H9 (cell line): Measurements from ENCODE around the gene NECTIN4. TPM values are rescaled to one million over a fixed set of nuclear protein-coding genes. Genes with fewer than 3 reads are reported as not detected.
A peak's percentile ranks its signal among the peaks of the same experiment; 100 is the strongest.

Experiments
- DNase-seq: peaks from one replicate; pipeline ENCODE4 v3.0.0-alpha.2; 2017
- H2AFZ ChIP-seq: one replicate; pipeline ENCODE4 v1.6.1; 2013; ENCODE audit warnings: mild to moderate bottlenecking, low read length, control low read depth, moderate library complexity
- H2AK5ac ChIP-seq: 2 replicates; pipeline ENCODE4 v1.6.1; 2013; ENCODE audit warnings: low read length, control low read depth, mixed read lengths; ENCODE audit not compliant: insufficient read length
- H2BK120ac ChIP-seq: one replicate; pipeline ENCODE4 v1.6.1; 2013; ENCODE audit warnings: low read depth, mild to moderate bottlenecking, low read length, control low read depth, inconsistent platforms; ENCODE audit not compliant: poor library complexity, severe bottlenecking
- H2BK12ac ChIP-seq: 2 replicates; pipeline ENCODE4 v1.6.1; 2013; ENCODE audit warnings: low read length, control low read depth, mixed read lengths, low read depth; ENCODE audit not compliant: insufficient read length
- H2BK15ac ChIP-seq: 2 replicates; pipeline ENCODE4 v1.6.1; 2013; ENCODE audit warnings: low read depth, low read length, control low read depth
- H2BK20ac ChIP-seq: one replicate; pipeline ENCODE4 v1.6.1; 2013; ENCODE audit warnings: low read depth, mild to moderate bottlenecking, low read length, control low read depth, inconsistent platforms; ENCODE audit not compliant: poor library complexity, severe bottlenecking
- H2BK5ac ChIP-seq: 2 replicates; pipeline ENCODE4 v1.6.1; 2013; ENCODE audit warnings: low read length, control low read depth, mixed read lengths; ENCODE audit not compliant: insufficient read length
- H3K14ac ChIP-seq: 2 replicates; pipeline ENCODE4 v1.6.1; 2013; ENCODE audit warnings: low read length, control low read depth; ENCODE audit not compliant: insufficient read depth
- H3K18ac ChIP-seq: 2 replicates; pipeline ENCODE4 v1.6.1; 2013; ENCODE audit warnings: low read depth, mild to moderate bottlenecking, mixed read lengths, low read length, control low read depth; ENCODE audit not compliant: insufficient read length
- H3K23ac ChIP-seq: 2 replicates; pipeline ENCODE4 v1.6.1; 2013; ENCODE audit warnings: low read length, control low read depth, mixed read lengths, low read depth; ENCODE audit not compliant: insufficient read length
- H3K23me2 ChIP-seq: 2 replicates; pipeline ENCODE4 v1.6.1; 2013; ENCODE audit warnings: low read depth, mild to moderate bottlenecking, mixed read lengths, low read length, control low read depth; ENCODE audit not compliant: insufficient read length, poor library complexity, severe bottlenecking
- H3K27ac ChIP-seq: 2 replicates; pipeline ENCODE4 v1.5.1; 2013; ENCODE audit warnings: low read length, control low read depth, mixed read lengths, low read depth; ENCODE audit not compliant: insufficient read length
- H3K27me3 ChIP-seq: 2 replicates; pipeline ENCODE4 v1.6.1; 2013; ENCODE audit warnings: low read length, control low read depth, inconsistent platforms; ENCODE audit not compliant: insufficient read depth
- H3K4ac ChIP-seq: 2 replicates; pipeline ENCODE4 v1.6.1; 2013; ENCODE audit warnings: low read depth, mild to moderate bottlenecking, control low read depth, inconsistent platforms, low read length, moderate library complexity
- H3K4me1 ChIP-seq: 2 replicates; pipeline ENCODE4 v1.6.1; 2013; ENCODE audit warnings: low read length, control low read depth, inconsistent platforms; ENCODE audit not compliant: insufficient read depth
- H3K4me2 ChIP-seq: 2 replicates; pipeline ENCODE4 v1.6.1; 2013; ENCODE audit warnings: low read length, control low read depth, mixed read lengths; ENCODE audit not compliant: insufficient read length, insufficient read depth
- H3K56ac ChIP-seq: 2 replicates; pipeline ENCODE4 v1.6.1; 2013; ENCODE audit warnings: low read depth, mild to moderate bottlenecking, mixed read lengths, low read length, control low read depth; ENCODE audit not compliant: insufficient read length
- H3K79me1 ChIP-seq: 2 replicates; pipeline ENCODE4 v1.6.1; 2013; ENCODE audit warnings: low read depth, mild to moderate bottlenecking, moderate library complexity, low read length, control low read depth, inconsistent platforms; ENCODE audit not compliant: insufficient read depth, poor library complexity, severe bottlenecking
- H3K79me2 ChIP-seq: 2 replicates; pipeline ENCODE4 v1.6.1; 2013; ENCODE audit warnings: low read length, control low read depth, inconsistent platforms; ENCODE audit not compliant: insufficient read depth
- H3K9ac ChIP-seq: 2 replicates; pipeline ENCODE4 v1.6.1; 2013; ENCODE audit warnings: low read length, control low read depth, mixed read lengths; ENCODE audit not compliant: insufficient read length; ENCODE audit errors: extremely low read depth
- H3K9me3 ChIP-seq: one replicate; pipeline ENCODE4 v1.6.1; 2013; ENCODE audit warnings: low read depth, low read length, inconsistent platforms; ENCODE audit not compliant: control insufficient read depth
- H3T11ph ChIP-seq: one replicate; pipeline ENCODE4 v1.6.1; 2013; ENCODE audit warnings: mild to moderate bottlenecking, low read length, control low read depth, inconsistent platforms
- H4K20me1 ChIP-seq: one replicate; pipeline ENCODE4 v1.6.1; 2013; ENCODE audit not compliant: control insufficient read depth, insufficient read length, insufficient read depth
- H4K5ac ChIP-seq: 2 replicates; pipeline ENCODE4 v1.6.1; 2013; ENCODE audit warnings: low read depth, mild to moderate bottlenecking, mixed read lengths, low read length, control low read depth; ENCODE audit not compliant: insufficient read length
- H4K8ac ChIP-seq: replicated peaks from 2 replicates; pipeline ENCODE4 v1.6.1; 2013; ENCODE audit warnings: low read length, control low read depth, mixed read lengths, low read depth; ENCODE audit not compliant: insufficient read length
- H4K91ac ChIP-seq: 2 replicates; pipeline ENCODE4 v1.6.1; 2013; ENCODE audit warnings: low read depth, mild to moderate bottlenecking, moderate library complexity, mixed read lengths, low read length, control low read depth; ENCODE audit not compliant: insufficient read length
- H3K27ac Mint-ChIP-seq, 3 experiments: 2 replicates in 2 of 3; 3 replicates in 1 of 3; pipeline ENCODE4 v1.8.0; 2020 to 2021; ENCODE audit warnings: mixed read lengths in 3 of 3, mild to moderate bottlenecking in 1 of 3, moderate library complexity in 1 of 3
- H3K27me3 Mint-ChIP-seq: 2 replicates; pipeline ENCODE4 v1.8.0; 2021; ENCODE audit warnings: low read depth, mild to moderate bottlenecking, moderate library complexity, mixed read lengths
- H3K36me3 Mint-ChIP-seq, 3 experiments: 2 replicates in 2 of 3; 3 replicates in 1 of 3; pipeline ENCODE4 v1.8.0; 2020 to 2021; ENCODE audit warnings: low read depth in 3 of 3, mixed read lengths in 3 of 3; ENCODE audit not compliant: insufficient read depth in 1 of 3
- H3K4me1 Mint-ChIP-seq, 2 experiments: 2 replicates each; pipeline ENCODE4 v1.8.0; 2020; ENCODE audit warnings: mixed read lengths in 2 of 2
- H3K4me3 Mint-ChIP-seq, 2 experiments: 2 replicates in 1 of 2; 3 replicates in 1 of 2; pipeline ENCODE4 v1.8.0; 2020 to 2021; ENCODE audit warnings: mild to moderate bottlenecking in 2 of 2, mixed read lengths in 2 of 2, moderate library complexity in 1 of 2
- H3K9me3 Mint-ChIP-seq, 2 experiments: 2 replicates in 1 of 2; 3 replicates in 1 of 2; pipeline ENCODE4 v1.8.0; 2020; ENCODE audit warnings: mild to moderate bottlenecking in 2 of 2, mixed read lengths in 2 of 2, moderate library complexity in 1 of 2
- WGBS: extraction: QIAGEN DNeasy Blood & Tissue Kit; methylation state at CpG from one replicate; pipeline ENCODE4 v1.1.7; 2013; ENCODE audit warnings: missing lambda C conversion rate, low lambda C conversion rate, mixed read lengths; ENCODE audit not compliant: insufficient read length; ENCODE audit errors: extremely low coverage; 5-methylcytosine and 5-hydroxymethylcytosine counted together
- total RNA-seq: library from RNA; stranded (reverse); gene quantifications from 2 replicates; pipeline ENCODE4 v1.2.1, GENCODE V29; 2021
- TF ChIP-seq, protein P1 (sequence below): fragments of 200-600 bp; sonication (generic); conservative IDR thresholded peaks from 3 replicates; pipeline ENCODE4 v1.8.0; 2021; ENCODE audit warnings: antibody characterized with exemption, mild to moderate bottlenecking

Gene NECTIN4
- total RNA-seq, 1 experiment from 2014 or later, result 0.33 TPM

DNA sequence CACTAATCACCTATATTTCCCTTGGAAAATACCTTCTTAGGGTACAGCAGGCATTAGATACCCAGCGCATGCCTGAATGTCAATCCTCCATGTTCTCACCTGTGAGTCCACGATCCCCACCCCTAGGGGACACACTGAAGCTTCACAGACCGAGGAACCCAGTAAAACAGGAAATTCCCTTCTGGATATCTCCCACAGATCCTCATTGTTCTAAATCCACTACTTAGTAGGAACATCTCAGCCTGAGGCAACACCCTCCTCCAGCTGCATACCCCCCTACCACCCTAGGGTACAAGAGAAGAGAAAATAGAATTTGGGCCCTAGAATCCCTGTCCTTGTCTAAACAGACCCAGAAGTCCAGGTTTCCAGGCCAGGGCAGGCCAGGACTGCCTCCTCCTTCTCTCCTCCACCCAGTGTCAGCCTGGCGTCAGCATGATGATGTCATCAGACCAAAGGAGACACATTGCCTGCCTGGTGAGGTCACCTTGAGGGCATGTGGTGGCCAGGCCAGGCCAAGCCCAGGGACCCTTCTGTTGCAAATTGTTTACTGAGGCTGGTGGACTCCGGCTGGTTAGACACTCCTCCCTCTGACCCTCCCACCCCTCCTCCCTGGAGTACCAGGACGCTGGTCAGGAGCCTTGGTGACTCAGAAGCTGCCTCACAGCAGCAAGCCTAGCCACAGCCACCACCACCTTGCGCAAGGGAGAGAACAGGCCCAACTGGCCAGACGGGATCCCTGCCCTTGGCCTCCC is 6.2 kb downstream of the NECTIN4 start:
- Histone ChIP-seq H3K18ac (no peak overlapping the region), H3K27ac (no peak overlapping the region), H2BK5ac (no peak overlapping the region), H4K20me1 (no peaks in the 10 kb centered on the region), H3K9me3 (no peaks in the 10 kb centered on the region), H3T11ph (no peak overlapping the region), H2BK120ac (no peak overlapping the region), H3K23me2 (no peaks in the 10 kb centered on the region), H3K23ac (no peak overlapping the region), H4K91ac (no peak overlapping the region), H3K4ac (no peak overlapping the region), H3K4me2 (no peak overlapping the region), H2BK15ac (no peak overlapping the region), H3K79me2 (no peaks in the 10 kb centered on the region), H3K4me1 (no peaks in the 10 kb centered on the region), H3K14ac (no peak overlapping the region), H2BK20ac (no peak overlapping the region), H2AK5ac (no peak overlapping the region), H4K8ac (no peak overlapping the region), H3K27me3 (no peaks in the 10 kb centered on the region), H2AFZ (no peak overlapping the region), H3K79me1 (no peaks in the 10 kb centered on the region), H4K5ac (no peak overlapping the region), H3K9ac (no peak overlapping the region), H2BK12ac (no peak overlapping the region), H3K56ac (no peak overlapping the region)
- DNase-seq, result no peak
- no peaks in the 10 kb centered on the region for H3K36me3 Mint-ChIP-seq
- no CpG with 5 or more reads among the region's 8 CpGs for WGBS
- H3K4me3 Mint-ChIP-seq, result no peak overlapping the region; a peak in 1 of 5 replicates
- H3K27me3 Mint-ChIP-seq, result no peaks in the 10 kb centered on the region; the same call in 1 of the 2 replicates
- H3K27ac Mint-ChIP-seq, result peak overlapping the region in 2 of 3 experiments; percentile 44 to 61; a peak in 2 of 7 replicates
- H3K4me1 Mint-ChIP-seq, result peaks cover 51 to 52% of the 10 kb centered on the region in 2 experiments
- TF ChIP-seq, protein P1, sequence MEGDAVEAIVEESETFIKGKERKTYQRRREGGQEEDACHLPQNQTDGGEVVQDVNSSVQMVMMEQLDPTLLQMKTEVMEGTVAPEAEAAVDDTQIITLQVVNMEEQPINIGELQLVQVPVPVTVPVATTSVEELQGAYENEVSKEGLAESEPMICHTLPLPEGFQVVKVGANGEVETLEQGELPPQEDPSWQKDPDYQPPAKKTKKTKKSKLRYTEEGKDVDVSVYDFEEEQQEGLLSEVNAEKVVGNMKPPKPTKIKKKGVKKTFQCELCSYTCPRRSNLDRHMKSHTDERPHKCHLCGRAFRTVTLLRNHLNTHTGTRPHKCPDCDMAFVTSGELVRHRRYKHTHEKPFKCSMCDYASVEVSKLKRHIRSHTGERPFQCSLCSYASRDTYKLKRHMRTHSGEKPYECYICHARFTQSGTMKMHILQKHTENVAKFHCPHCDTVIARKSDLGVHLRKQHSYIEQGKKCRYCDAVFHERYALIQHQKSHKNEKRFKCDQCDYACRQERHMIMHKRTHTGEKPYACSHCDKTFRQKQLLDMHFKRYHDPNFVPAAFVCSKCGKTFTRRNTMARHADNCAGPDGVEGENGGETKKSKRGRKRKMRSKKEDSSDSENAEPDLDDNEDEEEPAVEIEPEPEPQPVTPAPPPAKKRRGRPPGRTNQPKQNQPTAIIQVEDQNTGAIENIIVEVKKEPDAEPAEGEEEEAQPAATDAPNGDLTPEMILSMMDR, result no peak
- H3K9me3 Mint-ChIP-seq, result no peaks in the 10 kb centered on the region
